ENCODE results near the gene SMLR1.

SMLR1 gene

DNA sequence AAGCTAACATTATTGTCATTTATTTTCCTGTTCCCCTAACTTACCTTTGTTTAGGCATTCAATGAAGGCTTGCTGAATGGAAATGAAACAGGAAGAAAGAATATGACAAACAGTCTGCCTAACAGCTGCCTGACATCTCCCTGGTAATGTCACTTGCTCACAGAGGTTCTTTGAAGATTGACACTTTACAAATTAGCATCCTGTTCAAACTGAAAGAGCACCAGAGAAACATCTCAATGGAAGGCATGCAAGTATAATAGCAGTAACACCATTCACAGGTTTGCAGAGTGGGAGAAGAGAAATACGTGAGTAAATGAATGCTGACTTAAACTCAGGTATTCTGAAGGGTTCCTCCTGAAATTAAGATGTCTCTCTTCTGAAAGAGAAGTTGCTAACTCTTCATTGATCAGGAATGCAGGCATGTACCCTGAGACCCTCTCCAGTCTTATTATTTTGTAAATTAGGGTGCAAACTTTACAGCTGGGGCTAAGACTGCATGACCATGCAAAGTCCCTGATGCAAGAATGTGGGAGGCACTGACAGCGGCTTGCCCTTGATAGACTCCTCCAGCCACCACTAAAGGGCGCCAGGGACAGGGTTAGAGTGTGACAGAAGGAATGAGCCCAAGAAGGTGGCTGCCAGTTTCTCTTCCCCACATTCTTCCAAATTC, 1.3 kb upstream of the SMLR1 start:
- DNase-seq = no peak

DNA sequence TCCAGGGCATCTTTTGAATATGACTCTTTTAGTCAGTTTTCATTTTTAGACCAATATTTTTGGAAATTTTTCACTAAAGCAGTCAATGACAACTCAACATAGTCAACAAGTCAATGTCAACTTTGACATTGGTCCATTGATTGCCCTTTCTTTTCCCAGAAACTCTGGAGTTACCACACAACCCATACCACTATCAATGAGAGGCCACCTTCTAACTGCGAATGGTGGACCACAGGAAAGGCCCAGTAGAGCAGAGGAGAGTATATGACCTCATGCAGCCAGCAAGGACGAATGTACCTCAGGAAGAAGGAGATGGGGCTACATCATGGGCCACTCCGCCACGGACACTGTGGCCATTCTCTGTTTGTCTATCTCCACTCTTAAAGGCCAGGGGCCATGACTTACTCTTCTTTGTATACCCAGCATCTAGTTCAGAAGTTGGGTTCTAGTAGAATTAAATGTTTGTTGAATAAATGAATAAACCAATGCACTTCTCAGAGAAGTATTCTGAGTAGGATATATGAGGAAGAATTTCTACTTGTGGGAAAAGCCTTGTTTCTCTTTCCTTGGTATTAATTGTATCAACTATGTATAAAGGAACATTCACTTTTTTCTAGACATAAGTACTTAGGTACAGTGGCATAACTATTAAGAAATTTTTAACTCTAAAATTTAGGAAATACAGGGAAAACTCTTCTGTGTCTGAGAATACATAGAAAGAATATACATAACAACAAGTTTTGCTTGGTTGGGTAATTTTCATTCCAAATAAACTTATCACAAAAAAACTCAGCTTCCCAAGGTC, 562 bp upstream of the SMLR1 start:
- DNase-seq = no peak

DNA sequence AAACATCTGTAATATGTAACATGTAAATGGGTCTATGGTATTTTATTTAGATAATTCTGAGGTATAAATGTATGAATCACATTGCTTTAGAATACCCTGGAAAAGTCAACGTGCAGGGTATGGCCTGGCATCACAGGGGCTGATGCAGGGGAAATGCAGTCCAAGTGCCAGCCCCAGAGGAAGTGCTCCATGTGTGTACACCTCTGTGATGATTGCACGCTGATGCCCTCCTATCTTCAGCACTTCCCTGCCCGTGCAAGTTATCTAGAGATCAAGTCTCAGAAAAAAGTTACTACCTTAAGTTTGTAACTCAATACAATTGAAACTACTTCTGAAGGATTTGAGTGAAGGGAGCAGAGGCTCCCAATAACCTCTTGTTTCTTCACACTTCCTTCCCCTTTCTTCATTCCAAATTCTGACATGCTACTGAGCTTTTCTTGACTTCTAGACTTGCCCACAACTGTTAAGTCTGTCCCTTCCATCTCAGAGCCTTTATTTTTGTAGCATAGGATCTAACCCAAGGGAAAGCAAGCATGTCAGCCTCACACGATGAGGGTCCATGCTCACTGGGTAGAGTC, 2.2 kb downstream of the SMLR1 start:
- DNase-seq = no peak

DNA sequence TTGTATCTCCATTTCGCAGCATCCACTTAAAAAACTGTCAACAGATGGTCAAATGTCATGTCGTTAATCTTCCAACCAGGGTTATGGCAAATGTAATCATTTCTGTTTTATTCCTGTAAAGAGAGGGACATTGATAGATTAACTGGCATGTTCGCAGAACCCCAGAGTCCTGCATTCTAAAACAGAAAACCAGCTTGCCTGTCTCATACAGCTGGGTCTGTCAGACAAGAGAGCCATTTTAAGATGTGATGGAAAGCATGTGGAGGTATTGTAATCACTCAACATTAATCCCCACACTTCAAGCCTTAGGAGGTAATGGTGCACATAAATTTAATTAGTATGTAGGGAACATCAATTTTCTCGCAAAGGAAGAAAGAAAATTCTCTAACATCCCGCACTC, 4.4 kb downstream of the SMLR1 start:
- no peak for DNase-seq

DNA sequence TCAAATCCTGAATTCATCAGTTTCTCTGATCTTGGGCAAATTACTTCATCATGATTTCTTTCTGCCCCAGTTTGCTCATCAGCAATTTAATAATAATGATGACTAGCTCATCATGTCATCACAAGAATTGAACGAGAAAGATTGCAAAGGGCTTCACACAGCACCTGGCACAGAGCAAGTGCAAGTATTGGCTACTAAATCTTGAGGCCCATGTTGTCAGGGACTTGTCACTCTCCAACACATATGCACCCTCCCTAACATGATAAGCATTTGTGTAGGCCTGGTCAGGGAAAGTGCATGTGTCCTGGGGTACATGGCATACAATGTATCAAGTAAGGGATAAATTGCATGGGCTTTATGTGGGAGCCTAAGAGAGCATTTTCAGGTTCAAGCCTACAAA, 6.4 kb downstream of the SMLR1 start:
- DNase-seq = no peak

DNA sequence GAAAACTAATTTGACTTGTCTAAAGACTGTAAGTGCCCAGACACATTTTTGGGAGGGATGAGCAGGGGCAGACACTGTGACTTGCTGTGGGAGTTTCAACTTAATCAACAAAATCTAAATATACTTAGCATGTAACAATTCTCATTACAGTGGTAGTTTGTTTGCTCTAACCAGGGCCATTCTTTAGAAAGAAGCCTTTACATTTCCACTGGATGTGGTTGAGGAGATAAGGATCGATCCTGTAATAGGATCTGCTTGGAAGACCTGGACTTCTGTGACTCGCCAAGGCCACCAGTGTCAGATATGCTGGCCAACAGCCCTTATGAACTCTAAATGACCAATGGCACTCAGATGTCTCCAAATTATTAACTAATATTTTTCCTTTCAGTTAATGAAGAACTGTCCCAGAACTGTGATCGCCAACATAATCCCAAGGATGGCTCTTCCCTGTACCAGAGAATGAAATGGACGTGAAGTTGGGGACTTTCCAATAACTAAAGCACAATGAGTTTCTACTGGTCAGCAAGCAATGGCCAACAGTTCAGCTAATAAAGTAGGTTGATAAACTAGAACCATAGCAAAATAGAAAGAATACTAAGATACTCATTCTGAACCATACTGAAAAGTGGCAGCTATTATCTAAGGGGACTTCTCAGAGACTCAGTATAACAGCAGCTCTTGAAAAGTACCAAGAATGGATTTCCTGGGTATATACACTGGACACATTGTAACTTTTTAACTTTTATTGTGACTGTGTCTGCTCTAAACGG, 7.5 kb downstream of the SMLR1 start:
- no peak for DNase-seq

DNA sequence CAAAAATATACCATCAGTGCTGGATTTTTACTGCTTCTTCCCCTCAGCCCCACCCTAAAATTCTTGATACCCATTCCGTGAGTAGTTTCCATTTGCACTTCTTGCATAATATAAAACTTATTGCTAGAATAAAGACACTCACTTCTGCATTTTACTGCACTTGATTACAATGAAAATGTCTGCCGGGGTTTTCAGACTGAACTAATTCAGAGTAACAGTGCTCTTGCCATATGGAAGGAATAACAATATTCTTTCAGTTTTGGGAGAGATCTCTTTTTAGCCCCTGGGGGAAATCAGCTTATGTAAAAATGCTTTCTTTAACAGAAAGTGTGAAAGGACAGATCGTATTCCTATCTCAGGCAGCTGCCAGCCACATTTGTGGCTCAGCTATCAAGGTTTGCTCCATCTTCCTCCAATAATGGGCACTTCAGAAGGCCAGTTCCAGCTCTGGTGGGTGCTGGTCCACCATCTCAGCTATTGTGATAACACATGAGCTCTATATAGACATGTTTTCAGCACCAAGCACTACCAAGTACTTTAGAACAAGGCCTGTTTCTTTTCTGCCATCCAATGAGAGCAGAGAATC, 8.9 kb downstream of the SMLR1 start:
- no peak for DNase-seq

DNA sequence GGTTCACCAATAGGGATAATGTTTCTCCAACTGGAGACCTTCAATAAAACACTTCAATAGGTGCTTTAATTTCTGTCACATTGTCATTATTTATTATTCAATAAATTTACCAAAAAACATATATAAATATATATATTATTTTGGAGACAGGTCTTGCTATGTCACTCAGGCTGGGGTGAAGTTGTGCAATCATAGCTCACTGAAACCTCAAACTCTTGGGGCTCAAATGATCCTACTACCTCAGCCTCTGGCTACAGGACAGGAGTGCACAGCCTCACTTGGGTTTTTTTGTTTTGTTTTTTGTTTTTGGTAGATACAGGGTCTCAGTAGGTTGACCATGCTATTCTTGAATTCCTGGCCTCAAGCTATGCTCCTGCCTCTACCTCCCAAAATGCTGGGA, 9.9 kb downstream of the SMLR1 start:
- DNase-seq = no peak

DNA sequence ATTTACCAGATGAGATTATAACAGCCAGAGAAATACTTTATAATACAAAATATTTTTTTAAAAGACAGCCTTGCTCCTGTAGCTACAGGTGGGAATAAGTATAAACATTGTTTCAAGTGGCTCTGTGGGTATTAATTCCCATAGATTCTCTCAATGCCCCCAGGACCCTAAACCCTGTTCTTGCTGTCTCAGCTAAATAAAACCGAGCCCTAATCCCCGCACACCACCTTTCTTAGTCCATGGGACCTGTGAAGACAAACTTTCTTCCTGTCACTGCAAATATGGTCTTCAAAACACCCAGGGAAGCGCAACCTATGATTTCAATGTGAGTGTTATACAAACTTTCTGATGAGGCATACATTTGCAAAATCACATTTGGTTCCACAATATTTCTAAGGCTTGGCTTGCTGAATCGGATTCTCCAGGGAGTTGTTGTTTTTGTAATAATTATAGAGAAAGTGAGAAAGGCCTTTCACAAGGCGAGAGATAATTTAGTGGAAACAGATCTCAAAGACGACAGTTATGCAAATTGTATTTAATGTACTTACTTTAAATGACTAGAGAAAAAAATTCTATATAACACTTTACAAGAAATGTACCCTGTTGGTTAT, 11.1 kb downstream of the SMLR1 start:
- no peak for DNase-seq

DNA sequence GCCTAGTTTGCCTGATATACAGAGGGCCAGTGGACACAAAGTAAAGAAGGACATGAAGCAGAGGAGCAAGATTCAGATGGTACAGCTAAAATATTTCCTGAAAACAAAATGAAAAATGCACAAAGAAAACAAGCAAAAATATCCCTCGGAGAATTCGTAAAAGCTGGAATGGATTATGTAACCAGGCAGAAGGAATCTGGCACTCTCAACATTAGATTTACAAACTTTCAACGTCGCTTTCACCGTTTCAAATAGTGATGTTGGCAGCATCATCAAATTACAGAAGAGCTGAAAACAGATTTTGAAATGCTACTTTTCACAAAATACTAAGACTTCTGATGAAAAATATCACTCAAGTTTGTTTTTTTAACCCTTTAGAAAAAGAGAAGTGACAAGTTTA, 11.7 kb downstream of the SMLR1 start:
- no peak for DNase-seq

DNA sequence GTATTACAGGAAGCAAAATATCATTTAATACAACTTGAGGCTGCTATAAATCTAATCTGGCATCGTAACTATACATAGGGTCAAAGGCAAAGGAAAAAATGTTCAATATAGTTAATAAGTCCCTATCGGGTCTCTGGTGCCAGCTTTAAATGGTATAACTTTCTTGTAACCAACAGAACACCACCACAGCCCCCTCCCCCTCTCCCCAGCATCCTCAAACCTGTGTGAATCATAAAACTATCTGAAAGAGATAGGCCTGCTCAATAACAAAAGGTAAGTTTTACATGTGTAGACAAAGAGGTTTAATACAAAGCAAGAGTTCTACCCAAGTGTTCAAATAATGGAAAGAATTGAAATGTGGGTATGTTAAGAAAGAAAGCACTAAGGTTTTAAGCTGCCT, 12.2 kb downstream of the SMLR1 start:
- DNase-seq = no peak

DNA sequence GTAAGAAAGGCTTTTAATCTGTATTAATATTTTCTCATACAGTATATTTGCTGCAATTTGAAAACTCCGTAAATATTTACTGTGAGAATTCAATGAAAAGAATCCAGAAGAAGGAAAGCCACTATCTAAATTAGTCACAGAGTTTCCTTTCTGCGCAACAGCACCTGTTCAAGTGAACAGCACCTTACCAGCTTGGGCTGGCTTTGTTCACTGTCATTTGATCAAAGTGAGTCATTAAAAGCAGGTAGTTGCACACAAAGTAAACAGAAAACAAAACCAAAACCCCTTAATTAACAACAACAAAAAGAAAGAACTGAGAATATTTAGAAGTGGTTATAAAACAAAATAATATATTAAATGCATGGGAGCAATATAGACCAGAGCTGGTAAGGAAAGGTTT, 12.8 kb downstream of the SMLR1 start:
- no peak for DNase-seq

DNA sequence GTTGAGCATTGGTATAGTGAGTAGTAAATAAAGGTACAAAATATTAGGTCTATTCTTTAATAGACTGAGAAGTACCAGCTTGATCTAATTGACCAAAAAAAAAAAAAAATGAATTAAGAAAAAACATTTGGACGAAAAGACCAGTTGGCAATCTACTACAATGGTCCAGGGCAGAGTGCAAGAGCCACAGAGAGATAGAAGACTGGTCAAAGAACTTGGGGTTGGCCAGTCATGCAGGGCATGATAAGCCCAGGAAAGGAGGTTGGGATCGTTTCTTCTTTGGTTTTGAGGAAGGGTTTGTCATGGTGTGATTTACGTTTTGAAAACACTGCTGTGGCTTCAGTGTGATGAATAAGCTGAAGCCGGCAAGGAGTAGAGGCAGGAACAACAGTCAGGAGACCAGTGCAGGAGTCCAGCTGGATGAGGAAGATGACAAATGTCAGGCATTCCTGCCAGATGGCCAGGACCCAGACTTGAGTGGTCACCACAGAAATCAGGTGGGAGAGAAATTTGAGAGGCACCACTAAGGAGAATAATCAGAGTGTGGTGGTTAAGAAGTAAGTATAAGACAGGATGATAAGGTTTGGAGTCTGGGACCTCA, 14.0 kb downstream of the SMLR1 start:
- DNase-seq = no peak

DNA sequence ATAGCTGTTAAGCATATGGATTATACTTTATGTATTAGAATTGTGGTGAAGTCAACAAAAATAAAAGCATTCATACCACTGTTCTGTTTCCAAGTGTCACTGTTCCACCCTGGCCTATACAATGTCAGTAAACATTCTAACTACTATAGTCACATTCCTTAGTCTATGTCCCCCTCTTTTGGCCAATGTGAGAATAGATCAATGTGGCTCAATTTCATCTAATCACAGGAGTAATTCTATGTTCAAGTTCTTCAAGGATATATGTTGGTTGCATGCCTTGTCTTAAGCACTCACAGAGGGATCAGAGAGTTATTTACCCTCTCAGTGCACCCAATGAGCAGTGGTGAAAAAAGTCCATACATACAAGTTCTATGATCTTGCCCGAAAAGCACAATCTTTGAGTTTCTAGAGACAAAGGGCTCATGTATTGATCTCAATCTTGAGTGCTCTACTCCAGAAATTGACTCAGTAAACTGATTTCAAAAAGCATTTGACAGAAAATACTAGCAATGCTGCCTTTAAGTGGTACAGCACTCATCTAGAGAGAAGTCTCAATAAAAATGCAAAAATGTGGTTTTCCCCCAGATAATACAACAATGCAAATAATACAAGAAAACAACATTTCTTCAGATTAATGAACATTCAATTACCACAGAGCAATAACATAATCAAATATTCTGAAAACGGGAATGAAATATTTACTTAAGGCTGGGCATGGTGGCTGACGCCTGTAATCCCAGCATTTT, 16.5 kb downstream of the SMLR1 start:
- DNase-seq = no peak

DNA sequence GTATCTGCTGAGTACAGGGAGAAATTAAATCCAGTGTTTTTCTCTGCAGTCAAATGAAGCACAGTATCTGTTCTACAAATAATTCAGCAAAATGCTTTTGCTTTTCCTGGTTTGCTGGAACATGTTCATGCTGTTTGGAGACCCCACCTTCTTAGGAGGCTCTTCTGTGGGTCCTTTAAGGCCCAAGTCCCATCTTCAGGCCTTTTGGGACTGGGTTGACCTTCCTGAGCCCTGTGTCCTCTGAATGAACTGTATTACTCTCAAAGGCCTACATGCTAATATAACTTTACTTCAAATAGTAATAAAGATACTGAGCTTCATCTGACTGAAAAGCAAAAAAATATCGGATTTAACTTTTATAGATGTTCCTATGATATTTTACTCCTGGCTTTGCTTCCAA, 19.3 kb downstream of the SMLR1 start:
- no peak for DNase-seq

DNA sequence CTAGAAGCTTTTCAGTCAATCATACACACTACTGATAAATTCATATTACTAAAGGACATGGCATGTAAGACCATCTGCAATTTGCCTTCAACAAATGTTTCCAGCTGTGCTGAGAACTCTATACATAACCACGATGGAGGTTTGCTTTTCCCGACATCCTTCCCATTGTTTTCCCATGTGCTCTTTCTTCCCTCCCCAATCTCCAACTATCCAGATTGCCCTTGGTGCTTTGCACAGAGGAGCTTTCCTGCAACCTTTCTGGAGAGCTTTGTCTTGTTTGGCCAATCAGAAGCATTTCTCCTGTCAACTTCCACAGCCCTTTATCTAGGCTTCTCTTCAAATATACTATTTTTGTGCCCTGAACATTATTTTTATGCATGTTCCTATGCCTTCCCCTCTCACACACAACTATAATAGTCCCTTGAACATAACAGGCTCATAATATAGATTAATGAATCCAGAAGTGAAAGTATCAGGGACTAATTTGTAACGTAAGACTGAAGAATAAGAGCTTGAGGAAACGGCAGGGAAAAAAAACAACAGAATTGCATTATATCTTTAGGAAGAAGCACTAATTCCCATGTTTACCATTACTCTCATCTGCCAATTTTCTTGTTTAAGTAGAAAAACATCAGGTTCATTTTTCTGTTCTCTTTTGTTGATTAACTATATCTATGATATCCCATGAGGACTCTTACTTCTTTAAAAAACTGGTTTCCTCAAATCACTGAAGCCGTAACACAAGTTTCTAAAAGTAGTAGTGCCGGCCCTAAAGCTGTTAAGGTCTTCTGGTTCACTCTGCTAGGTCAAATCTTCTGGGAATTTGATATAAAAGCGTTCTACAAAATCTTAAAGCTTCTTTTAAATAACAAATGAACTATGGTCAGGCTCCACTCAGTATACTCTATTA, 20.1 kb downstream of the SMLR1 start:
- no peak for DNase-seq

DNA sequence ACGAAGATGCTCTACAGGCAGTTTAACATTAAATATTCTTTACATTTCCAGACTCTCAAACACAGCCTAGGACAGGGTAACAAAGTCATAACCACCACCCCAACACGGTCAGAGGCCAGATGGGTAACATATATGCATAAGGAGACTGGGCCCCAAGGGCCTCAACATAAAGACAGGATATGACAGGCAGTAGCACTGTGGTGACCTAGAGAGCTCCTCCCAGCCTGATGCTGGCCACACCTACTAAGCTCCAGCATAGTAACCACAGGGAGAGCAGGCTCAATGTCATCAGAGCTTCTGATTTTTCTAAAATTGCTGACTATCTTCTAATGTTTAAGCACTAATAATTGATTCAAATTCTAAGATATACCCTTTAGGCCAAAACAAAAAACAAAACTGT, 21.7 kb downstream of the SMLR1 start:
- DNase-seq = no peak

DNA sequence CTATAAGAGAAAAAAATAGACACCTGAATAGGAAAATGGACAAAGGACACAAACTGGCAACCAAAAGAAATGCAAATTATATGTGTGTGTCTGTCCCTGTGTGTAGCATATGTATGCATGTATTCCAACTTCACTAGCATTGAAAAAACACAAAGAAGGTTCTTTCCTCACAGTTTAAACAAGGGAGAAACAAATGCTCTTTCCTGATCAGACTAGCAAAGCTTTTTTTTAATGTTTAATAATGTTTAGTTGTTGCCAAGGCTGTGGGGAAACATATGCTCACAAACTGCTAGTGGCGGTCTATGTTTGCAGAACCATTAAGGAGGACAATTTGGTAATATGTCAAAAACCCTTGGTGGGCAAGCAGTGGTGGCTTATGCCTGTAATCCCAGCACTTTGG, 22.4 kb downstream of the SMLR1 start:
- no peak for DNase-seq

DNA sequence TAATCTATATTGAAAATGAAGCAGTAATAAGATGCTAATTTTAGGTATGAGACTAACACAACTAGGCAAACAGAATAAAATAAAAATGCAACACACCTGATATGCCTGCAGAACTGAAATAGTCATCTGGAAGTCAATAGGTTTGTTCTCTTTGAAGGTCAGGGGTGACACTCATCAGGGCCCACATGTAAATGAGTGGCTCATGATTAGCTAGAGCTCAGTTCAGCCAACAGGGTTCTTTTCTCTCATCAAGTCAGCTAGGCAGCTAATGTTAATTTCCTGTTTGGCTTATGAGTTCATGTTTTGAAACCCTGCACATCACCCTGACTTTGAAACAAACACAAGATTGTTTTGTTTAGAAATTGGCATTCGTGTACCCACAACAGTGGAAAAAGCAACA, 23.8 kb downstream of the SMLR1 start:
- DNase-seq = no peak

DNA sequence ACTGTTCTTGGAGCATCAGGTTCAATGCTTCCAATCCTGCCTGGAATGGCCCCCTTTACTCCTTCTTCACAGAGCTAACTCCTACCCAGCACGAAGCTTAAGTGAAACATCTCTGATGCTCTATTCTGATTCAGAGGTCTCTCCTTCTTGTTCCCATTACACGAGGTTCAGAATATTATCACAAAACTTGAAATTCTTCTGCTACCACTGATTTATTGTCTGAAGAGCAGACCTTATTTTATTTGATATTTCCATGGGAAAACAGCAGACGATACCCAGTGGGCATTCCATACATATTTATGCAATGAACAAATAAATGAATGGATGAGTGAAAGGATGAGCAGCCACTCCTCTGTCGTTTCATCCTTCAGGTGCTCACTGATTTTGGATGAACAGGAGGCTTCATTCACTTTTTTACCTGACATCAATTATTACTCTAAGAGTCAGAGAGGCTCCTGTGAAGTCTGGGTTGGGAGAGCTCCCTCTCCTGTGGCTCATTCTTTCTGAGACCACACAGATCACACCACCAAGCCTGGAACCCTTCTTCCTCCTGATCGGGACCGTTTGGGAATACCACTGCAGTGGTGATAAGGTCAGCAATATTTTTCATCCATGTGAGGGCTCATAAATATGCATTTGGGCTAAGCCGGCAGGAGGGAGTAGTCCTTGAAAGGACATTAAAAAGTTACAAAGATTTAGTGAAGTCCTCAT, 25.8 kb downstream of the SMLR1 start:
- no peak for DNase-seq
